ENCODE measurements around the gene MYL4.

- TF ChIP-seq POLR2AphosphoS5 (IDR thresholded peaks at IDR 0.05; ENCODE audit: insufficient read depth in 1 of 2, low read depth in 1 of 2) = no peak
- TF ChIP-seq, protein P1, sequence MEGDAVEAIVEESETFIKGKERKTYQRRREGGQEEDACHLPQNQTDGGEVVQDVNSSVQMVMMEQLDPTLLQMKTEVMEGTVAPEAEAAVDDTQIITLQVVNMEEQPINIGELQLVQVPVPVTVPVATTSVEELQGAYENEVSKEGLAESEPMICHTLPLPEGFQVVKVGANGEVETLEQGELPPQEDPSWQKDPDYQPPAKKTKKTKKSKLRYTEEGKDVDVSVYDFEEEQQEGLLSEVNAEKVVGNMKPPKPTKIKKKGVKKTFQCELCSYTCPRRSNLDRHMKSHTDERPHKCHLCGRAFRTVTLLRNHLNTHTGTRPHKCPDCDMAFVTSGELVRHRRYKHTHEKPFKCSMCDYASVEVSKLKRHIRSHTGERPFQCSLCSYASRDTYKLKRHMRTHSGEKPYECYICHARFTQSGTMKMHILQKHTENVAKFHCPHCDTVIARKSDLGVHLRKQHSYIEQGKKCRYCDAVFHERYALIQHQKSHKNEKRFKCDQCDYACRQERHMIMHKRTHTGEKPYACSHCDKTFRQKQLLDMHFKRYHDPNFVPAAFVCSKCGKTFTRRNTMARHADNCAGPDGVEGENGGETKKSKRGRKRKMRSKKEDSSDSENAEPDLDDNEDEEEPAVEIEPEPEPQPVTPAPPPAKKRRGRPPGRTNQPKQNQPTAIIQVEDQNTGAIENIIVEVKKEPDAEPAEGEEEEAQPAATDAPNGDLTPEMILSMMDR (IDR thresholded peaks at IDR 0.05) = no peak
These were observed 3.7 kb upstream of the MYL4 start for GRCh38 chr17:47205419-47205963.
